Putamen (tissue), 1 donor: ENCODE results near the gene RAD51B.

Experiments used
- DNase-seq: peaks from one replicate; pipeline ENCODE4 v3.0.0-alpha.2; 2016; ENCODE audit warnings: low spot score

The RAD51B gene

GRCh38 chr14:68145539-68145938, 326.0 kb downstream of the RAD51B start:
- no peak for DNase-seq

- no peak for DNase-seq
These were observed 327.2 kb downstream of the RAD51B start for GRCh38 chr14:68146818-68147217.

- no peak for DNase-seq
These were observed 327.7 kb downstream of the RAD51B start for GRCh38 chr14:68147303-68147702.

DNA sequence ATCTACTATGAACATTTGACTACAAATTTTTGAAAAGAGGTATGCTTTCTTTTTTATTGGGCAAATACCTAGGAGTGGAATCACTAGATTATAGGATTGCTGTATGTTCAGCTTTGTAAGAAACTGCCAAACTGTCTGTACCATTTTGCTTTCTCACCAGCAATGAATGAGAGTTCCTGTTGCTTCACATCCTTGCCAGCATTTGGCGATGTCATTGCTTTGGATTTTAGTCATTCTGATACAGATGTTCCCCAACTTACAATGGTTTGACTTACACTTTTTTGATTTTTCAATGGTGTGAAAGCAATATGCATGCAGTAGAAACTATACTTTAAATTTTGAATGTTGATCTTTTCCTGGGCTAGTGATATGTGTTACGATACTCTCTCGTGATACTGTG, 328.7 kb downstream of the RAD51B start:
- DNase-seq, result no peak

- DNase-seq, result no peak
These were observed 329.2 kb downstream of the RAD51B start for GRCh38 chr14:68148763-68149162.

DNA sequence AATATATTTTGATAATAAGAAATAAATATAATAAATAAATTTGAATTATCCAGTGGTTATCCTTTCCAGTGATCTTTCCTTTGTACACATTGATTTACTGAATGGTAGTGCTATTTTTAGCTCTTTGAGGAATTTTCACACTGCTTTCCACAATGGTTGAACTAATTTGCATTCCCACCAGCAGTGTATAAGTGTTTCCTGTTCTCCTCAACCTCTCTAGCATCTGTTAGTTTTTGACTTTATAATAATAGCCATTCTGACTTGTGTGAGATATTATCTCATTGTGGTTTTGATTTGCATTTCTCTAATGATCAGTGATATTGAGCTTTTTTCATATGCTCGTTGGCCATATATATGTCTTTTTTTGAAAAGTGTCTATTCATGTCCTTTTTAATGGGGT, 333.7 kb downstream of the RAD51B start:
- DNase-seq, result no peak

GRCh38 chr14:68154275-68154674, 334.7 kb downstream of the RAD51B start:
- no peak for DNase-seq

DNA sequence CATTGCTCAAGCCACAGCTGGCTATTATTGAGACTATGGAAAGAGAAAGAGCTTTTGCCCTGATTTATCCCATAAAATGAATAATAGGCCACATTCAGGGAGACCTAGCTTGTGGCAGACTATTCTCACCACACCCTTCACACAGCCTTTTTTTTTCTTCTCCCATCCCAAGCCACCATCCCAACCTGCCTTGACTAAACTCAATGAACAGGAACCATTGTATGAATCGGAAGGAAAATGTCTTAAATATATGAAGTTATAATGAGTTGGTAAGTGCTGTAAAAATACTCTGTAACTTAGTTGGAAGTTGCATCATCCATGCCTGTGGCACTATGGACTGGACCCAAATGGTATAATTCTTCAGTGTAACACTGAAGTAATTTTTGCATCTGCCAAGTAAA, 338.4 kb downstream of the RAD51B start:
- no peak for DNase-seq

DNA sequence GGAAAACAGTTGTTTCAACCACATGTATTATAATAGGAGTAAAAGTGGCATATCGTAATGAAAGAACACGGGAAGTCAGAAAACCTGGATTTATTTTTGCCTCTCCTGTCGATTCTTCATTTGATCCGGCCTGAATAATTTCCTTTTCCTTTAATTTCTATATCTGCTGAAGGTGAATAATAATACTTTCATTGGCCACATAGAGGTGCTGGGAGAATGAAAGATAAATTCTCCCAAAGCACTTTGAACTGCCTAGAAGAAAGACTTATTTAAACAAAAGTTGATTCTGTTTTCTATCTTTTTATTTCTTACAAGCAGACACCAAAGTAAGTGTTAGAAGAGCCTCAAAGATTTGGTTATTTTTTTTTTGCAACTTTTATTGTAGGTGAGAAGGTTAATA, 339.1 kb downstream of the RAD51B start:
- no peak for DNase-seq

DNA sequence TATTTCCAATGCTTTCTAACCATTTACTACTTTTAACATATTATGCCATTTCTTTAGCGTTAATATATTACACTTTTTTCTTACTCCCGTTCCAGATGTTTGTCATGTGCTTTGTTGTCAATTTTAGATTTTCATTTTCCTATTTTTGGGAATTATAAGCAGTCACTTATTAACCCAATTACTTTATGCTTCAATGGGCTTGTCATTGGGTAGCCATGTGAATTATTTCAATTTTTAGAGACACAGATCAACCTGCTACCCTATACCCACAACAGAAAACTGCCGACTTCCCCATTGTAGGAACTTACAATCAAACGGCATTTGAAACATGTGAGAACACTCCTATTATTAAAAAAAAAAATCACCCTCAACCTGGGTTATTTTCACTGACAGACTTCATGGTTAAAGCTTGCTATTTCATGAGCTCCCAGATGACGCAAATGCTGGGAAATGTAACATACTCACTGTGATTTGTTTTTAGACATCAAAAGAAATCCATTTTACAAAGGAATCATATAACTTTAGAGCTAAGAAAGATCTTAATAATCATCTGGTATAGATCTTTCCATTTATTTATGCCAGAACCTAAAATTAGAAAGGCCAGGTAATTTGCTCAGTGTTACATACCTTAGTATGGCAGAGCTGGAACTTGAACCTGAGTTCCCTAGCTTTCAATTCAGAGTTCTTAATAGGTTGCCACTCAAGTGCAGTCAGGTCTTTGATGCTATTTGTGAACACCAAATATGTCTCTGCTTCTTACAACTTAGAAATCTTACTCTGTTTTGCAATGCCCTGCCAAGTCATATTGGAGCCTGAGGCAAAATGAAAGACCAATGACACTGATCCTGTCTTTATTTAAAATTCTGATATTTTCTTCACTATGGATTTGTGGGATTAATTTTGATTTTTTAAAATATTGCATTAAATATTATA, 340.4 kb downstream of the RAD51B start:
- DNase-seq, result no peak

DNA sequence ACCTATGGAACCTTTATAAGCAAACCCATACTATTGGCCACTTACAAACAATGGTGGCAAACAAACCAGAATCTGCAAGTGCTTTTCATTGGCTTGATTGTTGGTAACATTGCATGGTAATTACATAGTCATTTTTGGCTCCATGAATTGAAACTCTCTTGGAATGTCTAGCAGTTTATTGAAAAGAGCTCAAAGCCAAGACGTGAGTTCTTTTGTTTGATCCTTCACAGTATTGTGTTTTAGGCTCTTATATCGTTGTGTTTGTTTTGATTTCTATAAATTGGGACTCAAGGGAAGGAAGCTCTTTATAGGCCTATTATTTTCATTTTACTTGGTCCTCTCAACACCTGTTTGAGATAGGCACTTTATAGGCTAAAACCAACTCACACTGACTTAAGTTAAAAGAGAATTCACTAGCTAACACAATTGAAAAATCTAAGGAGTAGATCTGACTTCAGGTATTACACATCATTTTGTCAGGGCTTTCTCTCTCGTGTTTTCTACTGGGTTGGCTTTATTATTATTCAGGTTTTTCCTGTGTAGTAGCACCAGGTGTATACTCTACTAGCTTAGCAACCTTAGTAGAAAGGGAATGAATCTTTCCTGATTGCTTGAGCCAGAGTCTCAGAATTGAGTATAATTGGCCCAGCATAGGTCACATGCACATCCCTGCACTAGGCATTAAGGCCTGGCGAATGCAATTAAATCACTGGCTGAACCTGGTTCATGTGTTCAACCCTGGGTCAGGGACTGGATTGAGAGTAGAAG, 341.4 kb downstream of the RAD51B start:
- no peak for DNase-seq

DNA sequence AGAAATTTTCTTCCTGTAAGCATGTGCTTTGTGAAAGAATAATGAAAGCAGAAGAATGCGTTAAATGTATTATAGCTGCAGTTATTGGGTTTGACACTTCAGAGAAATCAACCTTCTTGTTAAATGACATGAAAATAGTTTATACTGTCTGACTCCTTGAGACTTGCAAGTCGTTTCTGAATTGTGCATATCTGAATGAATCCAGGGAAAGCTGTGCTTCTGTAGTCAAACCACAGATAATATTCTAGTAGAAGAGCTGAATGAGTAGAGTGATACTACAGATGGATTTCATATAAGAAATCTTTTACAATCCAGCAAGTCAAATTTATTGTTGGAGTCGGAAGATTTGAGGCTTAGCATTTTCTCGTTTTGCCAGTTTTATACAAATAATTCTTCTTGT, 343.3 kb downstream of the RAD51B start:
- DNase-seq, result no peak

DNA sequence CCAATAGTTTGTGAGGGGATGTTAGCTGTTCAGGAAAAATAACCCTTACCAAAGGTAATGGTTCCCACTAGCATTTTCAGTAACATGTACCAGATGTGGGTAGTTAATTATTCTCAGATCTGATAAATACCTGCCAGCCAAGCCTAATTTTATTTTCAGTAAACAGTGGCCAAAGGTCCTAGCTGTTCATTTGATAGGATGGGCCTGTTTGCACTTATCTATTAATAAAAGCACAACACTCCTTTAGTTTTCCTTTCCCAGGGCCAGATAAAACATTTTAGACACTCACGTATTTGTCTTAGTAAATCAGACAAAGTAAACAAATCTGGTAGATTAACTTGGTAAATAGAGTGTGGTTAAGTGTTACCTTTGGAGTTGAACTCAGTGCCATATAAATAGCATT, 345.1 kb downstream of the RAD51B start:
- no peak for DNase-seq

DNA sequence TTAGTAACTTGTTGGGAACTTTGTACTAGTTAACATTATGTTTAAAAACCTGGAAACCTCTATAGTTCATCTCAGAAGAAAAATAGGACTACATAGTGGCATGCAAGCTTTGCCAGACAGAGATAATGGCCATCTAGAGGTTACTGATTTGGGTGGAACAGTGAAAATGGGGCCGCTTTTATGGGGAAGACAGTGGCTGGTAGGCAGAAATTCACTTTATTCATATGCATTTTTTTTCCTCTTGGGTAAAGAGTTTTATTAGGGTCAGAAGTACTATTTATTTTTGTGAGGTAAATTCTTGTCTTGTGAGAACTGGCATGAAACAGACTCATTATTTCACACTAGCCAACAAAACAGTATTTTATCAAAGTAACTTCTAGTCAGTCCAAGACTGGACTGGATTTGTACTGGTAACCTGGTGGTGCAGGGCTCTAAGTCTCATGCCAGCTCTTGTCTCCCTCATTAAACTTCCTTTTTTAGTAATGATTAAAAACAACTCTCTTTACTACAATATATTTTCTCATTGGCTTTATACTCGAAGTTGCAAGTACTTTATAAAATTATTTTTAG, 345.8 kb downstream of the RAD51B start:
- no peak for DNase-seq

DNA sequence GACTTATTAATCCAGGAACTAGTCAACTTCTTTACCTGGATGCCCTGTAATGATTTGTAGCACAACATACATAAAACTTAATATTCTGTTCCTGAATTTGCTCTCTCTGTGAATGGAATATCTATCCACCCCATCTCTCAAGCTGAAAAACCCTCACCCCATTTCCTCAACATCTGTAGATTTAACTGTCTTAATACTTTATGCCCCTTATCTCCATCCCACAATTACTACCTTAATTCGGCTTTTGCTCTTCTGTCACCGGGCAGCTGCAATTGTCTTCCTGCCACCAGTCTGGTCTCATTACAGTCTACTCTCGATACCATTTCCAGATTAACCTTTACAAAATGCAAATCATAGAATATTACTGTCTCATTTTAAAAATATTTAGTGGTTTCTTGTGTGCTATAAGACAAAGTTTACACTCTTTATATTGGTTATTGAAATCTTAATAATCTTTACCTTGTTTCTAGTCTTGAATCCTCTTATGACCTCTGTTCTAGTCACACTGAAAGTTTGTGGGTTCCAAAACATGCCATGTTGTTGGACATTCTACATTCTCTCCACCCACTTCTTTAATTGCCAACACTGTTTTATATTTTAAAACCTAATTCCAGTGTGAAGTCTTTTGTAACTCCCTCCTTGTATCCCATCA, 347.3 kb downstream of the RAD51B start:
- no peak for DNase-seq

DNA sequence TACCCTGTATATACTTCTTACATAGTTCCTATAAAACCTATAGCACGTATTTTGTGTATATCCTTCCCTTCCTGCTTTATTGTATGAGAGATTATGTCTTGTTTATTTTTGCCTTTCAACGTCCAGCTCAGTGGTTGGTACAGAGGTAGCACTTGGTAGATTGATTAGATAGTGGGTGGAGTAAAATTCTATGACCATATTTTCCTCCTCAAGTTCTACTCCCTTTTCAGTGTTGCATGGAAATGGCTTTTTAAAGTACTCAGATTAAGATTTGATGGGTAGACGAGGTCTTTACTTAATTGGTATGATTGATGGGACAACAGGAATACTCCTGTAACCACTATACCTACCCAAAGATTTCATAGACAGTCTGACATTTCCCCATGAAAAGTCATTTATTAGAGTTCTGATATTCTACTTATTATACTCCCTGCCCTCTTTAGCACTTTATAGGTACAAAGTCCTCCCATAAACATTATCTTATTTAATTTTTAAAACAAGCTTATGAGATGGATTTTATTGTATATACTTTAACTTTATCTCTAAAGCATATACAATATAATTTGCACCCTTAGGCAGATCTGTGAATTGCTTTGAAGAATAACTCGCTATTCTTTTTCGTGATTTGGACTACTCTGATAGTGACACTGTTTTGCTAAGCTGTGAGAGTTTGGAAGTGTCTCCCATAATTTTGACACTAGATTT, 348.0 kb downstream of the RAD51B start:
- DNase-seq, result no peak

DNA sequence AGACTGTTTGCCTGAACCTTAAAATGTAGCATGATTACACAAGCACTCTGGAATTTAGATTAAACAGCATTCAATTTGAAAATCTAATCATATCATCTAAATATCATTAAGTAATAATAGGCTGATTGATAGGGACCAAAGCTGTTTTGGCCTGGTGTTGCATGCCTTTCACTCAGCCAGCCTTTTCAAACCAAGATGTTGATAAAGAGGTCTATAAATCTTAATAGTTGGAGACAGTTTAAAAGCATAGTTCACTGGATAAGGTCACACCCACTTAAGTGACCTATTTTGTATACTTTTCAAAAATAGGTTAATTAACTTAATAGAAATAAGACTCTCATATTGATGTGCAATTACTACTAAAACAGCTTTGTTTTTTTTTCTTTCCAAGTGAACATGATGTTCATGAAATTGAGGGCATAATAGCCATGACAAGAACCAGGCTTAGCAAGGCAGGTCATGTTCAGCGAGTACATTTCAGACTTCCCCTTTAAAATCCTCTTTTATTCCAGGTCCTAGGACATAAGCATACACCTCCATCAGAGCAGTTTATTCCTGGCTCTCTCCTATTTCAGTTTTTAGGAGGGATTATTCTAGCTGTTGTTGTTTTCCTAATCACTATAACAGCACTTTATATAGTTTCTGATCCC, 349.0 kb downstream of the RAD51B start:
- no peak for DNase-seq

- no peak for DNase-seq
These were observed 352.6 kb downstream of the RAD51B start for GRCh38 chr14:68172216-68172615.

DNA sequence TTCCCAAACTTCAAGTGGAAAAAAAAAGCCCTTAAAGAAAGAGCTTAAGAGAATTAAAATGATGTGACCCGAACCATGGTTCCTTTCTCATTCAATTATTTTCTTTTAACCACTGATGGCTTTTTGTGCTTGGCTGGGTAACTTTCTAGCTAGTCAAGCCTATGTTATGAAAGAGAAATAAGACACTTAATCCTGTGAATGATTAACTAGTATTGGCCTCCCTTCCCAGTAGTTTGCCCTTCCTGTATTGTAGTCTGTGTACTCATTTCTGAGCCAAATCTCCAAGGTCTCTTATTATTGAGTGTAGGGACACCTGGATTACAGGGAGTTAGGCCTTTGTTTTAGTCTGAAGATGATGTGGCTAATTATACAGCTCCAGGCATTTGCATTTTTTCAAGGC, 353.0 kb downstream of the RAD51B start:
- DNase-seq, result no peak

- no peak for DNase-seq
These were observed 353.8 kb downstream of the RAD51B start for GRCh38 chr14:68173227-68173972.

DNA sequence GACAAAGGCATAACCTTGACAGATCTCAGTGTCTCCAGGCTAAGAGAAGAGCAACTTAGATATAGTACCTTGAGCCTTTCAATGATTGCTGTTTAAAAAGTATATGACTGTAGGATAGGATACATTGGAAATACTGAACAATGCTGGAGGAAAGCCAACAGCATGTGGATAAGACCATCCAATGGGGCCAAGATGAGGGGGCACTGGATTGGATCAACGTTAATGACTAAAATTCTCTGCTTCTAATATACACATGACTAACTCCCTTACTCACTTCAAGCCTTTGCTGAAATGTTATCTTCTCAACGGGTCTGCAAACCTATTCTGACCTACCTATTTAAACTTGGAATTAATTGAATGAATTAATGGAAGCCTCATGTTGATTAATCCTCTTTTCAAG, 354.9 kb downstream of the RAD51B start:
- no peak for DNase-seq
